HCT116 (cell line): Measurements from ENCODE around the gene NUP50.

Source experiments
- ATF3 ChIP-seq: IDR thresholded peaks from 2 replicates; pipeline ENCODE4 v1.6.1; 2012
- EZH2phosphoT487 ChIP-seq: fragments of 200-600 bp; IDR thresholded peaks from 2 replicates; pipeline ENCODE4 v1.6.1; 2018; ENCODE audit warnings: antibody characterized with exemption, borderline replicate concordance

- TF ChIP-seq EZH2phosphoT487 (no peak), ATF3 (no peak)
Observed at GRCh38 chr22:45199723-45200122, 36.0 kb downstream of the NUP50 start.
